Ovary (tissue), 10 donors: ENCODE results near the gene LRRD1. TPM values are rescaled to one million over a fixed set of nuclear protein-coding genes. Genes with fewer than 3 reads are reported as not detected.
A peak's percentile ranks its signal among the peaks of the same experiment; 100 is the strongest.

Experiments used
- DNase-seq, 5 donors: peaks; one replicate each; pipeline ENCODE4 v3.0.0-alpha.2; 2019 to 2020
- H3K27ac ChIP-seq, 2 donors: fragments of 200-600 bp; one replicate each; pipeline versions ENCODE4 v1.5.1 to v1.8.0; 2019 to 2022
- H3K27me3 ChIP-seq: fragments of 200-600 bp; one replicate; pipeline ENCODE4 v1.8.0; 2022
- H3K36me3 ChIP-seq: fragments of 200-600 bp; sonication (generic); one replicate; pipeline ENCODE4 v1.5.1; 2019
- H3K4me1 ChIP-seq: one replicate; pipeline ENCODE4 v1.8.1; 2013; ENCODE audit warnings: mild to moderate bottlenecking, moderate library complexity; ENCODE audit not compliant: insufficient read depth
- H3K4me3 ChIP-seq: fragments of 200-600 bp; sonication (generic); one replicate; pipeline ENCODE4 v1.5.1; 2017
- H3K9me3 ChIP-seq, 2 donors: fragments of 200-600 bp in 1 of 2; sonication (generic) in 1 of 2; one replicate each; pipeline versions ENCODE4 v1.5.1 to v1.8.1; 2013 to 2019; ENCODE audit warnings: mild to moderate bottlenecking in 1 of 2, moderate library complexity in 1 of 2
- EP300 ChIP-seq: sonication (generic); formaldehyde crosslinking; IDR thresholded peaks from one replicate; pipeline ENCODE4 v1.6.1; 2017; ENCODE audit warnings: antibody characterized with exemption
- POLR2A ChIP-seq: fragments of 450-650 bp; IDR thresholded peaks from one replicate; pipeline ENCODE4 v1.6.1; 2017; ENCODE audit warnings: antibody characterized with exemption, mild to moderate bottlenecking, moderate library complexity
- WGBS, 3 donors: extraction: QIAGEN DNeasy Blood & Tissue Kit in 1 of 3; methylation state at CpG; one replicate each; pipeline versions ENCODE4 v1.1.5 to v1.1.7; 2013 to 2017; 5-methylcytosine and 5-hydroxymethylcytosine counted together
- intact Hi-C, 4 donors: fragments of 100-400 bp; cut with DNase I; formaldehyde crosslinking; loops; one replicate each; pipeline versions ENCODE4 v1.11.0 to v1.15.1; 2022 to 2023
- long read RNA-seq, 3 donors: library from polyadenylated mRNA in 2 of 3; unstranded in 2 of 3; transcript quantifications; one replicate each; pipeline ENCODE4 v2.0.0 and lab custom pipeline, GENCODE V29; 2021 to 2026
- polyA plus RNA-seq, 2 donors: library from polyadenylated mRNA; stranded (reverse); fragments of 200-250 nt in 1 of 2; fragments of 350-450 nt in 1 of 2; fragmentation: Illumina TruSeq in 1 of 2; extraction: RNeasy Lipid Tissue Mini Kit (QIAGEN cat#74804) in 1 of 2; gene quantifications; one replicate each; pipeline ENCODE4 v1.2.3, GENCODE V29; 2013 to 2014
- total RNA-seq, 7 donors: library from RNA; depleted of rRNA in 2 of 7; stranded (reverse); fragments of >200 nt in 2 of 7; fragmentation: NEBNext Ultra II Directional in 3 of 7; extraction: Animal tissue kit (Norgen Biotek cat#: 25700) in 3 of 7; gene quantifications; one replicate each; pipeline versions ENCODE4 v1.1.0 to v1.2.4, GENCODE V29; 2016 to 2023
- TF ChIP-seq, protein P1 (sequence below), 3 donors: fragments of 450-650 bp in 2 of 3; fragments of 200-600 bp in 1 of 3; IDR thresholded peaks; one replicate each; pipeline versions ENCODE4 v1.5.1 to v1.8.0; 2016 to 2022; ENCODE audit warnings: antibody characterized with exemption in 3 of 3, mild to moderate bottlenecking in 1 of 3
- donor health status: DM: no; HTN: no; CAD: no; lungs with moderate emphysema.
- donor health status: DM: no; HTN: no; CAD: no.
- donor health status: Bipolar disorder and iron deficiency.
- donor health status: DM: yes; HTN: yes; CAD: no.
- donor health status: DM: no; HTN: no; CAD: no.
- donor health status: DM: yes; HTN: yes; CAD: no.

Gene LRRD1
- total RNA-seq (under 1 TPM in 4 of 7 donors, not detected in 3; 0.11 to 0.60 (median 0.50) TPM), polyA plus RNA-seq (under 1 TPM; 0.11 to 0.23 TPM)
- long read RNA-seq, donor 1: 0 reads
- long read RNA-seq, donor 2: 0 reads
- long read RNA-seq, donor 3: 0 reads

DNA sequence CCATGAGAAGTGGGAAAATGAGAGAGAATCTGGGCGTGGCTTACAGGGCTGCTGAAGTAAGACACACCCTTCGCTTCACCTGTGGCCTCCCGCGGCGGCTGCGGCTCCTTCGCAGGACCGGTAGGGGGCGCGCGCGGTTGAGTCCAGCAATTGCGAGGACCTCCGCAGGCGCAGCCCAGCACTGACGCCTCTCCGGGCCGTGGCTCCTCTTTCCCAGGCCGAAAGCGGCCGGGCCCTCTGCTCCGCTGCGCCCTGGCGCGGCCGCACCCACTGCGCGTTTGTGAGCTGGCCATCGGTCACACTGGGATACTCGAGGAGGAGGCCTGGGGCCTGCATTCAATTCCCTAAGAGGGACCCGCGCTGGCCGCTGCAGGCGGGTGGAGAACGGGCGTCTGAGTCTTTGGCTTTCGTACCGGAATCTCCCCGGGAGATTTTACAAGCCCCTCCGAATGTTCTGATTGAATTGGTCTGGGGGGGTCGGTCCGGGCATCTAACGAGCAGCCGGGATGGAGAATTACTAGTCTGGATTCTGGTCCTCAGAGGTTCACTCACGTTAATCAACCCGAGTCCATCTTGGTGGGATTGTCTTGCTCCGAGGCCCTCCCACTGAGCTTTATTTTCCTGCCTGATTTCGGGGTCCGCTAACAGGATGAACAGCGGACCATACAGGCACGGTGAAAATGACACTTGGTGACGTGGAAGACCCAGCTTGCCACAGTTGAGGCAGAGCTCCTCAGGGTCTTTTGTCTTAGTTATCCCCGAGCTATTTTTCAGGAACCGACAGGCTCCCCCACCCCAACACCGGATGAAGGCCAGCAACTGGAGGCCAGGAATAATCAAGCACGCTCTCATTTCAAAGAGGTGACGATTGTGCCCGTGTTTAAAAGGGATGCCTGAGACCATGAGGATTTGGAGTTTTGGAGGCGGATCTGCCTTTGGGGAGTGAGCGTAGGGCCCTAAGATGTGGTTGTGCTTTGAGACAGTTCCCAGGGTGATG, at the start of gene LRRD1:
Gene LRRD1 (minus strand): TSS at position 215 of the 997 bp plus-strand sequence. CDS start 13,940 bp downstream, outside the sequence.
- intact Hi-C loops: loop anchor here in 1 of 4 donors (5.0 kb wide), 1 partner anchor 268 kb away; the partner anchor contains the start of gene GATAD1
- Histone ChIP-seq H3K36me3 (no peaks in the 10 kb centered on the region), H3K9me3 (no peaks in the 10 kb centered on the region), H3K4me1 (no peaks in the 10 kb centered on the region), H3K4me3 (peak within 1 kb of the TSS; percentile 51), H3K27me3 (no peaks in the 10 kb centered on the region), H3K27ac (peak within 1 kb of the TSS; percentile 49 to 80)
- TF ChIP-seq EP300 (no peak), POLR2A (no peak)
- TF ChIP-seq, protein P1, sequence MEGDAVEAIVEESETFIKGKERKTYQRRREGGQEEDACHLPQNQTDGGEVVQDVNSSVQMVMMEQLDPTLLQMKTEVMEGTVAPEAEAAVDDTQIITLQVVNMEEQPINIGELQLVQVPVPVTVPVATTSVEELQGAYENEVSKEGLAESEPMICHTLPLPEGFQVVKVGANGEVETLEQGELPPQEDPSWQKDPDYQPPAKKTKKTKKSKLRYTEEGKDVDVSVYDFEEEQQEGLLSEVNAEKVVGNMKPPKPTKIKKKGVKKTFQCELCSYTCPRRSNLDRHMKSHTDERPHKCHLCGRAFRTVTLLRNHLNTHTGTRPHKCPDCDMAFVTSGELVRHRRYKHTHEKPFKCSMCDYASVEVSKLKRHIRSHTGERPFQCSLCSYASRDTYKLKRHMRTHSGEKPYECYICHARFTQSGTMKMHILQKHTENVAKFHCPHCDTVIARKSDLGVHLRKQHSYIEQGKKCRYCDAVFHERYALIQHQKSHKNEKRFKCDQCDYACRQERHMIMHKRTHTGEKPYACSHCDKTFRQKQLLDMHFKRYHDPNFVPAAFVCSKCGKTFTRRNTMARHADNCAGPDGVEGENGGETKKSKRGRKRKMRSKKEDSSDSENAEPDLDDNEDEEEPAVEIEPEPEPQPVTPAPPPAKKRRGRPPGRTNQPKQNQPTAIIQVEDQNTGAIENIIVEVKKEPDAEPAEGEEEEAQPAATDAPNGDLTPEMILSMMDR (IDR thresholded peaks at IDR 0.05): peak; percentile 88 to 93 (median 92)
- peak; percentile 79 to 93 (median 85) for DNase-seq
- 6 to 10% (median 8%) methylated on average over 50 to 60 of the region's 60 CpGs for WGBS, 3 donors

DNA sequence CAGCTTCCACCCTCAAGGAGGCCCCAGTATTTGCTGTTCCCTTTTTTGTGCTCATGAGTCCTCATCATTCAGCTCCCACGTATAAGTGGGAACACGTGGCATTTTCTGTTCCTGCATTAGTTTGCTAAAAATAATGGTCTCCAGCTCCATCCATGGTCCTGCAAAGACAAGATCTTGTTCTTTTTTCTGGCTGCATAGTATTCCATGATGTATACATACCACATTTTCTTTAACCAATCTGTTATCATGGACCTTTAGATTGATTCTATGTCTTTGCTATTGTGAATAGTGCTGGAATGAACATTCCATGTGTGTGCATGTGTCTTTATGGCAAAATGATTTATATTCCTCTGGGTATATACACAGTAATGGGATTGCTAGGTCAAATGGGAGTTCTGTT, 49.8 kb upstream of the LRRD1 start:
- Histone ChIP-seq H3K27me3 (no peaks in the 10 kb centered on the region), H3K27ac (no peak overlapping the region), H3K4me3 (no peak overlapping the region), H3K36me3 (no peaks in the 10 kb centered on the region), H3K9me3 (peaks cover 0 to 3% of the 10 kb centered on the region in 2 donors), H3K4me1 (no peaks in the 10 kb centered on the region)
- TF ChIP-seq POLR2A: no peak
- TF ChIP-seq, protein P1 (IDR thresholded peaks at IDR 0.05): no peak
- no peak for TF ChIP-seq EP300
- WGBS, 3 donors: 95 to 98% (median 97%) methylated on average over 2 of the region's 2 CpGs
- intact Hi-C loops: no loop called here
- no peak for DNase-seq

DNA sequence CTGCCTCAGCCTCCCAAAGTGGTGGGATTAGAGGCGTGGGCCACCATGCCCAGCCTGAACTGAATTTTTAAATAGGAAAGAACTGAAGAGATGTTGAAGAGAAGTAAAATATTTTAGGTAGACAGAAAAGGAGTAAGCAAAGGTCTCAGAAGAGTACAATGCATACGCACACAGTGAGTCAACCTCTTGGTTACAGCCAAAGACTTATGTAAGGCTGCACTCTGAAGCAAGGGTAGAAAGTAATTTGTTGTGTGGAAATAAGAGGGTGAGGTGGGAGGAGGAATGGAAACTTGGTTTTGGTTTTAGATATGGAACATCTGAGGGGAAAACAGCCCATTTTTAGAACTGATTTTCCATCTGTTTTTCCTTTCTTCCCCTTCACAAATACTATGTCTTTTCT, 49.2 kb upstream of the LRRD1 start:
- H3K9me3 ChIP-seq: peaks cover 0 to 3% of the 10 kb centered on the region in 2 donors
- H3K4me1 ChIP-seq: no peaks in the 10 kb centered on the region
- TF ChIP-seq EP300 (no peak), POLR2A (no peak)
- TF ChIP-seq, protein P1 (IDR thresholded peaks at IDR 0.05): no peak
- DNase-seq: no peak
- no peak overlapping the region for H3K27ac ChIP-seq
- H3K4me3 ChIP-seq: no peak overlapping the region
- WGBS, 3 donors: 89 to 99% (median 95%) methylated on average over 2 of the region's 2 CpGs
- intact Hi-C loops: no loop called here
- no peaks in the 10 kb centered on the region for H3K36me3 ChIP-seq
- H3K27me3 ChIP-seq: no peaks in the 10 kb centered on the region

DNA sequence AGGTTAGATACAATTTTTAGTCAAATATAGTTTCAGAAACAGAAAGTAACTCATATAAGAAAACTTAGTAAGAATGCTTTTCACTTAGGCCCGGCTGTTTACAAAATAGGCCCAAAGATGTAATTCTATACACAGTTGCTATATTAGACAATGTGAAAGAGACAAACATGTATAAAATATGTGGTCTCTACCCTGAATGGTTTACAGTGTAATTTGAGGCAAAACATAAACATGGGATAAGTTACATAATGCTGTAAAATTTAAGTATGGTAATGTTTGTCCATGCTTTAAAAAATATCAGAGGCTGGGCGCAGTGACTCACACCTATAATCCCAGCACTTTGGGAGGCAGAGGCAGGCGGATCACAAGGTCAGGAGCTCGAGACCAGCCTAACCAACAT, 48.0 kb upstream of the LRRD1 start:
- no peaks in the 10 kb centered on the region for H3K36me3 ChIP-seq
- DNase-seq: no peak
- H3K4me1 ChIP-seq: no peaks in the 10 kb centered on the region
- no peaks in the 10 kb centered on the region for H3K27me3 ChIP-seq
- no peak overlapping the region for H3K27ac ChIP-seq
- intact Hi-C loops: no loop called here
- TF ChIP-seq, protein P1 (IDR thresholded peaks at IDR 0.05): no peak
- no peak for TF ChIP-seq POLR2A
- TF ChIP-seq EP300: no peak
- 62 to 81% (median 75%) methylated on average over 4 of the region's 4 CpGs for WGBS, 3 donors
- H3K4me3 ChIP-seq: no peak overlapping the region
- H3K9me3 ChIP-seq: peaks cover 0 to 3% of the 10 kb centered on the region in 2 donors
